GM12878 (cell line): ENCODE data around the gene PRPSAP1. TPM values are rescaled to one million over a fixed set of nuclear protein-coding genes. Genes with fewer than 3 reads are reported as not detected.

ENCODE experiments used
- ATAC-seq: fragments of 200-7000 bp; cut with Tn5 transposase; 3 replicates; pipeline ENCODE4 v1.9.1; 2020; ENCODE audit warnings: mild to moderate bottlenecking, moderate library complexity
- BruUV-seq: library from RNA; stranded (reverse); fragments of 400-500 nt; replicated peaks from 2 replicates; lab custom pipeline; 2021; lab: Mats Ljungman, UMichigan
- CTCF ChIA-PET: fragments of 300-600 bp; sonication (Branson Sonifier 250); formaldehyde crosslinking; extraction: SDS; loops from one replicate; lab custom pipeline; 2021; ENCODE audit warnings: inconsistent platforms; lab: Yijun Ruan, JAX
- POLR2A ChIA-PET: fragments of 350-600 bp; formaldehyde crosslinking; extraction: SDS; loops from one replicate; lab custom pipeline; 2021; ENCODE audit warnings: inconsistent platforms; lab: Charles Lee
- RAD21 ChIA-PET: fragments of 300-600 bp; sonication (Branson Sonifier 250); formaldehyde crosslinking; loops from one replicate; lab custom pipeline; 2023; ENCODE audit warnings: antibody characterized with exemption; ENCODE audit not compliant: unreplicated experiment; lab: Charles Lee
- SMC1A ChIA-PET: fragments of 300-600 bp; sonication (Branson Sonifier 250); formaldehyde crosslinking; loops from one replicate; lab custom pipeline; 2023; ENCODE audit not compliant: unreplicated experiment, uncharacterized antibody; lab: Charles Lee
- DNase-seq: peaks from one replicate; pipeline ENCODE4 v3.0.0-alpha.2; 2011; ENCODE audit warnings: low read depth, low spot score
- FAIRE-seq: peaks from 3 replicates; lab custom pipeline; 2011; peaks lifted over from hg19 to GRCh38; lab: Jason Lieb, UNC
- H2AFZ ChIP-seq: 2 replicates; pipeline ENCODE4 v1.6.0; 2011; ENCODE audit warnings: low read depth, low read length, control low read depth; ENCODE audit not compliant: control insufficient read depth
- H3K27ac ChIP-seq: 2 replicates; pipeline ENCODE4 v1.5.1; 2011; ENCODE audit warnings: control low read depth; ENCODE audit not compliant: control insufficient read depth, insufficient read depth
- H3K27me3 ChIP-seq, 2 experiments: replicated peaks in 1 of 2; 2 replicates each; pipeline versions ENCODE4 v1.6.0 to v1.6.1; 2011; ENCODE audit warnings: low read length in 1 of 2; ENCODE audit not compliant: control insufficient read depth in 2 of 2, insufficient read depth in 2 of 2
- H3K36me3 ChIP-seq, 2 experiments: 2 replicates each; pipeline ENCODE4 v1.5.1; 2011; ENCODE audit warnings: low read length in 1 of 2; ENCODE audit not compliant: control insufficient read depth in 2 of 2, insufficient read depth in 2 of 2
- H3K4me1 ChIP-seq: 2 replicates; pipeline ENCODE4 v1.6.1; 2011; ENCODE audit warnings: mild to moderate bottlenecking, low read length, moderate library complexity, mixed read lengths; ENCODE audit not compliant: control insufficient read depth, insufficient read depth
- H3K4me2 ChIP-seq: 2 replicates; pipeline ENCODE4 v1.6.0; 2011; ENCODE audit warnings: control low read depth; ENCODE audit not compliant: control insufficient read depth, insufficient read depth
- H3K4me3 ChIP-seq: fragments of 200-600 bp; sonication (generic); 2 replicates; pipeline ENCODE4 v1.5.1; 2016
- H3K79me2 ChIP-seq: 2 replicates; pipeline ENCODE4 v1.6.0; 2011; ENCODE audit warnings: low read length; ENCODE audit not compliant: control insufficient read depth, insufficient read depth
- H3K9ac ChIP-seq: 2 replicates; pipeline ENCODE4 v1.8.0; 2011; ENCODE audit warnings: low read length, control low read depth, mixed read lengths; ENCODE audit not compliant: control insufficient read depth, insufficient read depth
- H3K9me3 ChIP-seq: replicated peaks from 3 replicates; pipeline ENCODE4 v1.5.1; 2011; ENCODE audit warnings: mild to moderate bottlenecking, low read length; ENCODE audit not compliant: control insufficient read depth, insufficient read depth
- H4K20me1 ChIP-seq: 2 replicates; pipeline ENCODE4 v1.6.0; 2011; ENCODE audit not compliant: control insufficient read depth, insufficient read depth
- ATF3 ChIP-seq: IDR thresholded peaks from 2 replicates; pipeline ENCODE4 v1.6.1; 2011; ENCODE audit warnings: low read depth, mild to moderate bottlenecking, low read length, moderate library complexity, borderline replicate concordance; ENCODE audit errors: extremely low read depth
- CEBPZ ChIP-seq: fragments of 150-350 bp; IDR thresholded peaks from 2 replicates; pipeline ENCODE4 v1.6.1; 2016; ENCODE audit warnings: low read depth, low read length
- CREM ChIP-seq: IDR thresholded peaks from 2 replicates; pipeline ENCODE4 v1.6.1; 2014; ENCODE audit warnings: antibody characterized with exemption, low read depth
- ETV6 ChIP-seq, 2 experiments: fragments of 450-650 bp in 1 of 2; IDR thresholded peaks in 1 of 2; conservative IDR thresholded peaks in 1 of 2; 2 replicates each; pipeline ENCODE4 v1.6.1; 2014; ENCODE audit warnings: antibody characterized with exemption in 1 of 2, borderline replicate concordance in 1 of 2, low read depth in 1 of 2, mild to moderate bottlenecking in 1 of 2, moderate library complexity in 1 of 2
- FOXK2 ChIP-seq: fragments of 450-650 bp; IDR thresholded peaks from 2 replicates; pipeline ENCODE4 v1.6.1; 2017; ENCODE audit warnings: mild to moderate bottlenecking, moderate library complexity
- GABPA ChIP-seq: IDR thresholded peaks from 2 replicates; pipeline ENCODE4 v1.6.1; 2014; ENCODE audit warnings: antibody characterized with exemption, low read depth, mild to moderate bottlenecking, inconsistent platforms
- HDAC6 ChIP-seq: fragments of 200-600 bp; sonication (generic); IDR thresholded peaks from one replicate; pipeline ENCODE4 v1.8.0; 2017; ENCODE audit warnings: antibody characterized with exemption; ENCODE audit not compliant: unreplicated experiment
- JUNB ChIP-seq: IDR thresholded peaks from 2 replicates; pipeline ENCODE4 v1.6.1; 2016; ENCODE audit warnings: antibody characterized with exemption, mild to moderate bottlenecking
- KLF5 ChIP-seq: fragments of 450-650 bp; IDR thresholded peaks from 2 replicates; pipeline ENCODE4 v1.6.1; 2014; ENCODE audit warnings: mild to moderate bottlenecking; ENCODE audit not compliant: partially characterized antibody
- MTA3 ChIP-seq: IDR thresholded peaks from 2 replicates; pipeline ENCODE4 v1.6.1; 2012; ENCODE audit warnings: low read length, inconsistent platforms, borderline replicate concordance
- MYC ChIP-seq: IDR thresholded peaks from 2 replicates; pipeline ENCODE4 v1.6.1; 2011; ENCODE audit warnings: mild to moderate bottlenecking, low read length, moderate library complexity, inconsistent platforms; ENCODE audit not compliant: insufficient read depth, insufficient replicate concordance, insufficient read length, severe bottlenecking
- RCOR1 ChIP-seq: conservative IDR thresholded peaks from 2 replicates; pipeline ENCODE4 v1.6.1; 2012; ENCODE audit warnings: low read depth, low read length, improper control_type of control experiment
- RELA ChIP-seq: fragments of 450-650 bp; IDR thresholded peaks from 2 replicates; pipeline ENCODE4 v1.8.0; 2014; ENCODE audit warnings: borderline replicate concordance; ENCODE audit not compliant: partially characterized antibody
- SIN3A ChIP-seq: IDR thresholded peaks from 2 replicates; pipeline ENCODE4 v1.6.1; 2012; ENCODE audit warnings: low read depth, low read length, improper control_type of control experiment
- SIX5 ChIP-seq: IDR thresholded peaks from 2 replicates; pipeline ENCODE4 v1.6.1; 2011; ENCODE audit warnings: mild to moderate bottlenecking, low read depth, low read length, moderate library complexity; ENCODE audit not compliant: severe bottlenecking
- SMAD1 ChIP-seq: fragments of 450-650 bp; IDR thresholded peaks from 2 replicates; pipeline ENCODE4 v1.6.1; 2018; ENCODE audit warnings: mild to moderate bottlenecking, low read depth; ENCODE audit not compliant: partially characterized antibody
- USF1 ChIP-seq: IDR thresholded peaks from 2 replicates; pipeline ENCODE4 v1.6.1; 2011; ENCODE audit warnings: borderline replicate concordance, low read depth, mild to moderate bottlenecking, moderate library complexity, mixed read lengths, low read length; ENCODE audit not compliant: insufficient read depth; ENCODE audit errors: extremely low read length
- ZZZ3 ChIP-seq: IDR thresholded peaks from 2 replicates; pipeline ENCODE4 v1.6.1; 2011; ENCODE audit warnings: low read depth; ENCODE audit not compliant: control insufficient read depth, insufficient read length
- WGBS: methylation state at CpG from one replicate; pipeline ENCODE4 v1.1.6; 2016; ENCODE audit warnings: low lambda C conversion rate; ENCODE audit not compliant: insufficient replicate concordance, insufficient coverage; ENCODE audit errors: missing lambda C conversion rate; 5-methylcytosine and 5-hydroxymethylcytosine counted together
- in situ Hi-C: fragments of 300-500 bp; cut with MboI; formaldehyde crosslinking; loops from 9 replicates; pipeline ENCODE4 v1.14.3; 2018; ENCODE audit warnings: mixed read lengths
- intact Hi-C: fragments of 100-400 bp; cut with micrococcal nuclease; formaldehyde crosslinking; loops from one replicate; pipeline ENCODE4 v1.14.2; 2022; ENCODE audit not compliant: unreplicated experiment
- polyA plus RNA-seq, 11 experiments: library from polyadenylated mRNA; depleted of rRNA in 4 of 11; unstranded in 6 of 11; stranded (reverse) in 5 of 11; fragments of >200 nt; fragmentation: Nextera tagmentation in 4 of 11; fragmentation: Illumina TruSeq in 1 of 11; extraction: Ambion mirVana in 4 of 11; extraction: Trizol in 1 of 11; gene quantifications; 1 replicate in 1 of 11; 2 replicates in 10 of 11; pipeline versions ENCODE4 v1.2.1 to v1.2.3, GENCODE V29; 2011 to 2016; ENCODE audit warnings: inconsistent platforms in 2 of 11, missing spikeins in 2 of 11, low read depth in 1 of 11
- total RNA-seq, 4 experiments: library from RNA; depleted of rRNA in 3 of 4; stranded (reverse); fragments of >200 nt in 3 of 4; fragmentation: Illumina TruSeq in 1 of 4; extraction: Trizol in 1 of 4; gene quantifications; 2 replicates each; pipeline versions ENCODE4 v1.2.1 to v1.2.3, GENCODE V29; 2013 to 2021

The PRPSAP1 gene
- total and polyA plus RNA-seq, 10 of the 15 experiments (the other 5 are each of a cell fraction or from before 2014, with no cell fraction given) = 15.8 to 84.2 (median 44.2) TPM

DNA sequence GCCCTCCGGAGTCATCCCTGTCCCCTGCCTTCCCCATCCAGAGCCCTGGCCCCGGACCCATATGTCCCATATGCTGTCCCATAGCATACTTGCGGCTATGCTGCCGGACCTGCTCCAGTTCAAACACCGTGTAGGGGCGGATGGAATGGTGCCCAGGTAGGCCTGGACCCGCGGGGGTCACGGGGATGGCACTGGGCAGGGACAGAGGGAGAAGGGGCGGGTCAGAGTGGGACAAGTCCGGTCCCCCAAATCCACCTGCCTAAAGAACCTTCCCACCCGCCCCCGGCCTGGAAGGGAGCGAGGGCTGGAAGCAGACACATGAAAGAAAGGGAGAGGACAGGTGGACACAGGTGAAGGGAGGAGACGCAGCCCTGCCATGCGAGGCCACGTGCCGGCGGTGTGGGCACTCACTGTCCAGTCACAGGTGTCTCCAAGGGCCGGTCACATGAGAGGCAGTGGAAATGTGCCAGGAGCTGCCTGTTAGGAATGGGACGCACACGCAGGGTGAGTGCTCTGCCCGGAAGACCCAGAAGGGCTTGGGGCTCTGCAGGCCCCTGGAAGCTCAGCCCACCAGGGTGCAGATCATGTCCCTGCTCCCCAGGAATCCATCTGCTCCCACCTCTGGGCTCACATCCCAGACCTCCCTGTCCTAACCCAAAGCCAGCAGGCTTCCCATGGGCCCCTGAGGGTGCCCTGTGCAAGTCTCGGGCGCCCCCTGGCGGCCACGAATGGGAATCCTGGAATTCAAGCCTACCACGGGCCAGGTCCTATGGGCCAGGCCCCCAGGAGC, 74.6 kb downstream of the PRPSAP1 start:
- in situ Hi-C loops = no loop called here
- no peak for TF ChIP-seq SIN3A
- no peak for TF ChIP-seq CEBPZ
- TF ChIP-seq SIX5 = no peak
- TF ChIP-seq HDAC6 = no peak
- TF ChIP-seq ATF3 = no peak
- TF ChIP-seq USF1 = no peak
- no peak for TF ChIP-seq JUNB
- TF ChIP-seq MTA3 = no peak
- no peak for TF ChIP-seq FOXK2
- TF ChIP-seq SMAD1 = no peak
- TF ChIP-seq RCOR1 = 0 out of 2 replicates have a peak, but pooled peaks have one; percentile 57
- TF ChIP-seq RELA = peak; percentile 55
- no peak for TF ChIP-seq CREM
- no peak for TF ChIP-seq GABPA
- TF ChIP-seq ETV6 (conservative IDR thresholded peaks at IDR 0.05 in 1 of 2, IDR thresholded peaks at IDR 0.05 in 1 of 2; ENCODE audit: borderline replicate concordance in 1 of 2, low read depth in 1 of 2) = no peak
- TF ChIP-seq MYC = no peak
- no peak for TF ChIP-seq ZZZ3
- TF ChIP-seq KLF5 = no peak

More for the DNA sequence above, 74.6 kb downstream of the PRPSAP1 start:
- Histone ChIP-seq H3K27ac (no peak overlapping the region), H4K20me1 (no peaks in the 10 kb centered on the region), H3K79me2 (no peaks in the 10 kb centered on the region), H3K36me3 (no peaks in the 10 kb centered on the region), H3K4me1 (no peaks in the 10 kb centered on the region; the same call in 1 of the 2 replicates), H3K27me3 (no peaks in the 10 kb centered on the region), H2AFZ (no peak overlapping the region), H3K4me3 (no peak overlapping the region), H3K9ac (no peak overlapping the region), H3K4me2 (no peak overlapping the region), H3K9me3 (no peaks in the 10 kb centered on the region)
- ChIA-PET POLR2A (interaction anchor here (0.6 to 1.6 kb wide), 7 partner anchors 10 to 213 kb away, joined by 3 to 5 read pairs (median 4); no protein-coding TSS in a partner anchor), SMC1A (interaction anchor here (0.5 to 4.8 kb wide), 34 partner anchors 10 to 265 kb away, joined by 3 to 53 read pairs (median 4); partner anchors contain the start of gene UBALD2), CTCF (interaction anchor here (0.6 to 7.4 kb wide), 46 partner anchors 8 to 350 kb away, joined by 3 to 316 read pairs (median 5); partner anchors contain the start of gene EXOC7), RAD21 (interaction anchor here (0.6 to 6.0 kb wide), 39 partner anchors 8 to 288 kb away, joined by 3 to 149 read pairs (median 4); partner anchors contain the start of genes EXOC7 and FOXJ1)
- no TSS peak for BruUV-seq
- WGBS = 49% methylated on average over 28 of the region's 28 CpGs
- ATAC-seq = peak; percentile 96
- no peak for FAIRE-seq
- intact Hi-C loops = loop anchor here (1.0 kb wide), 3 partner anchors 97 to 265 kb away; no protein-coding TSS in a partner anchor
- DNase-seq = no peak
